ENCODE results near the gene ACTL10.

ACTL10 gene

DNA sequence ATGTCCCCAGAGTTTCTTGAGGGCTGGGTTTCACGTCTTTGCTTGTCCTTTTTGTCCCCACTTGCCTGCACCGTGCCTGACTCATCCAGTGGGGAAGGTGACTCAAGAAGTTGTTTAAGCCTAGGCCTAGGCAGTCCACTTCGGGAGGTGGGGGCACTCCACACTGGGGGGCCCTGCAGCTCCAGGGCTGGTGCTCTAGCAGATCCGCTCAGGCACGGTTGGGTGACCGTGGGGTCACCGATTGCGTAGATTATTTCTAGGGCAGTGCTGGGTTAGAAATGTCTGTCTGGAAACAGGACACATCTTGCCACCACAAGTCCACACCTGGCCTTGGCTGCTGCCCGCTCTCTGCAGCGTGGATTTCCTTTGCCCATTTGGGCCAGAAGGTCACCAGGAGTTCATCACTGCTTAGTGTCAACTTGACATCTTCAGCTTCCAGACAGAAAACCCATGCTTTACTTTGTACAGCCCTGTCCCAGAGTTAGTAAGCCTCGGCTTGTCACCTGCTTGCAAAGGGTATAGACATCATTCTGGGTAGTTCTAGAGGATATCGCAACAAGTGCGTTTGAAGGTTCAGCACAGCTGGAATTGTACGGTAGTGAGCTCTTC is 18.2 kb upstream of the ACTL10 start:
- no peak for DNase-seq (ENCODE audit: low read depth in 2 of 2)

DNA sequence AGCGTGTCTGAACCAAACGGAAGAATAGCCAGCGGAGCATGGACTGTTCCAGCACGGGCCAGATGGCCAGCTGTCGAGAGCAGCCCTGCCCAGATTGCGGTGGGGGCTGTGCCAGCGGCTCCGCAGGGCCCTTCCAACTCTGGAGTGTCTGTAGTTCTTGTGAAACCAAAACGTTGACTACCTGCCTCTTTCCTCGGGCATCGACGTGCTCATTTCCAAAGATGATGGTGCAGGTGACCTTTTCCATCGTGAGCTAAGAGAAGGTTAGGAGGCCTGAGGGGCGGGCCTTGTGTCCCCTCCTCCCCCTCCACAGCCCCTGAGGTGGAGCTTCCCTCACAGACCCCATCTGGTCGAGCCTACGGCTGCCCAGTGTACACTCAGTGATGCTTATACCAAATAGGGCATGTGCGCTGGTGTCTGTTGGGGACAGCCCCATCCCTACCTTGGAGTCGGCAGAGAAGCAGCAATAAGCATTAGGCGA is 17.5 kb upstream of the ACTL10 start:
- DNase-seq (ENCODE audit: low read depth in 2 of 2): no peak

DNA sequence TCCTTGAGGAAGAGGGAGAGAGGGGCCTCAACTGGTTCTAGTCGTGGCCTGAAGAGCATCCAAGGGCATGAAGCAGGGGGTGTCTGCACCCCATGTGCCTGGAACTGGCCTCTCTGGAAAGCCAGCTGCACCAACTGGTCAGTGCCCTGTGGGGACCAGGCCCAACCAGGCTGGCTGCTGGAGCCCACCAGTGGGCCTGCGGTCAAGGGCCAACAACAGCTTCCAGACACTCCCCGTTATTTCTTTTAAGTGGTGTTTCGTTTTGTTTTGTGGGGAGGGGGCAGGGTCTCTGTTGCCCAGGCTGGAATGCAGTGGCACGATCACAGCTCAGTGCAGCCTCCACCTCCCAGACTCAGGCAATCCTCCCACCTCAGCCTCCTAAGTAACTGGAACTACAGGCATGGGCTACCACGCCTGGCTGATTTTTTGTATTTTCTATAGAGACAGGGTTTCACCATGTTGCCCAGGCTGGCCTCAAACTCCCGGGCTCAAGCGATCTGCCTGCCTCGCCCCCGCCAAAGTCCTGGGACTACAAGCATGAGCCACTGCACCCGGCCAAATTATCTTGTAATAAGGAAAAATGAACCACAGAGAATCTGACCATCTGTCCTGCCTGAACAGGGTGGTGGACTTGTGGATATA is 16.5 kb upstream of the ACTL10 start:
- DNase-seq (ENCODE audit: low read depth in 2 of 2): no peak

DNA sequence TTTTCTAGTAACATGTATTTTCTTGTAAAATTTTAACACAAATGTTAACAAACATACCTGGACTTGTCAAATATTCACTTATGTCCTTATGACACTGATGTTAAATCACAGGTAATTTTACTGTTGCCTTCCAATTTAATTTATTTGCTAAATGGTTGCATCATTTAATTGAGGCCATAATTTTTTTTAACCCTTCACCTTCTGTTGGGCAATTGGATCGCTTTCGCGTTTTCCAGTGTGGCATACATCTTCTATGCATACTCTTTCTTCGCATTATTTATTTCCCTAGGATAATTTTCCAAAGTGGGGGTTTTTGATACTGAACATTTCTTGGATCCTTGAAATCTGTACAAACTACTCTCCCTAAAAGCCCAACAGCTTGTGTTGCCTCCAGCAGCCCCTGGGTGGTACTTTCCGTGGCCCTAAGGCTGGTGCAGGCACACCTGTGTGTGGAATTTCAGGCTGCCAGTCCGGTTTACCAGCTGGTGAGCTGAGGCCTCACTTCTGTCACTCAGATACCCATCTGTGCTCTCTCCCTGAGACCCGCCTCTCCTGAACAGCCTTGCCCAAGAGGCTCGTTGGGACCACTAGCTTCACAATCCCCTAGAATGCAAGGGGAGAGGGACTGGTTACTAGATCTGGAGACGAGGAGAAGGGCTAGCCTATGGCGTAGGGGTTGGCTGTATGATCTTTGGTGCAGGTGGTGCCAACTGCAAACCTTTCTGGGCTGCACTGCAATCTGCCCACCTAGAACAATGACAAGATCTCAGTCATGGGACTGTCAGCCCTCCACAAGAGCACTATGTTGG is 15.8 kb upstream of the ACTL10 start:
- no peak for DNase-seq (ENCODE audit: low read depth in 2 of 2)

DNA sequence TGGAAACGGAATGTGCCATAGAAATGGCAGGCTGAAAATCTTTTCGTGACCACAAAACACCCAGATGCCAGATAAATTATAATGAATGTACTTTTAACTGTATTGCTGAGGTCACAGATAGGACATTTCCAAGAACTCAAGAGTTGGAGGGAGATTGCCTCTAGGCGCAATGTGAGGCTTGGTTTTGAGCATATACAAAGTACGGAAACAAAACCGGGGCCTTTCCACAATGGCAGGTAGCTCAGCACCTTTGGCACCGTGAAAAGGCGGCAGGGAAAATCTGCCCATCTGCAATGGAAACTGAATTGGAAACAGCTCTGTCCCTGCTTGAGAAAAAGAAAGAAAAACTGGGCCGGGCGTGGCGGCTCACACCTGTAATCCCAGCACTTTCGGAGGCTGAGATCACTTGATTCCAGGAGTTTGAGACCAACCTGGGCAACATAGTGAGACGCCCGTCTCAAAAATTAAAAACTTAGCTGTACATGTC is 15.1 kb upstream of the ACTL10 start:
- no peak for DNase-seq (ENCODE audit: low read depth in 2 of 2)

DNA sequence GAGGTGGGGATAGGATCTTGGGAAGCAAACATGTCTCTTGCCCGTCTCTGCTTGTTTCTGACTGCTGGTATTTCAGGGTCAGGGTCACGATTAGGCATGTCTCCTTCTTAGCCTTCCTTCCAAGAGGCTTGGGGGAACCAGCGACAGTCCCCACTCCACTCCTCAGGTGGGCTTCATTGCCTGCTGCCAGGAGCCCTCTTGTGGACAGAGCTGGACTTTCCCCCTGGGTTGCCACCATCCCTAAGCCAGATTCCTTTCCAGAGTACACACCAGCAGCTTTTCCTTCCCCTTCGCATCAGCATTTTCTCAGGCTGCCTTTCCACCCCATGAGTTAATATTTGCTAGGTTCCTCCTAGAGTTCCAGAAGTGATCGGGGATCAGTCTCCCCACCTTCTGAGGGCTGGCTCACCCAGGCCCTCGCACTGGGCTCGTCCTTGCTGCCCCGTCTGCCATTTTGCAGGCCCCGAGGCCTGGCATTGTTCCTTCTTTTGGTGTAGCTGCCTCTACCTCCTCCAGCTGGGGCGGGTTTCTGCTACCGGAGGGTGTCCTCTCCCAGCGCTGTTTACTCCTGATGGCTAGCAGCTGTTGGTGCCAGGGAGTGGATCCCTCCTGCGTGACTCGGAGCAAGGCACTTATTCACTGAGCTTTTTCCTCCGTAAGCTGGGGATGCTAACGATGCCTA is 13.4 kb upstream of the ACTL10 start:
- no peak for DNase-seq (ENCODE audit: low read depth in 2 of 2)

DNA sequence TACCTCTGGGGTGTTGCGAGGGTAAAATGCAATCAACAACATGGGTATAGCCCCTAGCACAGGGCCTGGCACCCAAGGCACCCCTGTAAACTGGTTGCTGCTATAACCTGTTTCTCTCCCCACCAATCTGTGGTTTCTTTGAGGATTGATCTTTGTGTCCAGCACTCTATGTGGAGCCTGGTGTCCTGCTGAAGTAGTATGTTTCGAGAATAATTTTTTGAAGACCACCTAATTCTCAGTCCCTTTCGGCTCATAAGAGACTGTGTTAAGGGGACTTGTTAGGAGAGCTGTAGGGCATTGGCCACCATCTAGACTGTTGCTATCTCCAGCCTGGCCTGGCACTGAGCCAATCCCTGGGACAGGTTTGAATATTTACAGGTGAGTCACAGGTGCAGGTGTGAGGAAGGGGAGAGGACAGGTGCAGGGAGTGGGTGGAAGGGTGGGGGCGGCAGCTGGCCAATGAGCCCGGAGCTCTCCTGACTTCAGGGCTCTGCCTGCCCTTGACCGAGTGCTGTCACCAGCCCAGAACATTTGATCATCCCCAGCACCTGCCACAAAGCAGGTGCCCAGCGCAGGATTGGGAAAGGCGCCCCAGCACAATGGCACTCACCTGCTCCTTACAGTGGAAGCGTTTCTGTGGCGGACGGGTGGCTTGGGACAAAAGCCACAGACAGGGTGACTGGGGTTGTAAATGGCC is 12.7 kb upstream of the ACTL10 start:
- no peak for DNase-seq (ENCODE audit: low read depth in 2 of 2)

DNA sequence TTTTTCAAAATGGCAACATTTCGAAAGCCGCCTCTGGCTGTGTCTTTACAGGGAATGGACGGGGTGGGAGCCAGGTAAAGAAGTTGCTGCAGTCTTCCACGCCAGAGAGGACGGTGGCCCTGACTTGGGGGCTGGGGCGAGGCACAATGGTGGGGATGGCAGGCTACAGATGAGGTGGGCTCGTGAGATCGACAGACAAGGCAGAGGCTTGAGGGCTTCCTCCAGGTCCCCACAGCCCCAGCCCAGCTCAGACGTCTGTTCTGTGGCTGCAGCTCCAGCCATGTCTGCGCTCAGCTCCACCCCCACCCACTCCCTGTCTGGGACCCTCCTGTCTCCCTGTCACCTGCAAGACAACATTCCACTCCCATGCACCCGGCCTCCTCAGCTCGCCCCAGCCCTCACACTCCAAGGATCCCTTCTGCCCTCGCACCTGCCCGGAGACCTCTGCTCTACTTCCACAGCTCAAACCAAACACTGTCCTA is 12.0 kb upstream of the ACTL10 start:
- DNase-seq (ENCODE audit: low read depth in 2 of 2): no peak

DNA sequence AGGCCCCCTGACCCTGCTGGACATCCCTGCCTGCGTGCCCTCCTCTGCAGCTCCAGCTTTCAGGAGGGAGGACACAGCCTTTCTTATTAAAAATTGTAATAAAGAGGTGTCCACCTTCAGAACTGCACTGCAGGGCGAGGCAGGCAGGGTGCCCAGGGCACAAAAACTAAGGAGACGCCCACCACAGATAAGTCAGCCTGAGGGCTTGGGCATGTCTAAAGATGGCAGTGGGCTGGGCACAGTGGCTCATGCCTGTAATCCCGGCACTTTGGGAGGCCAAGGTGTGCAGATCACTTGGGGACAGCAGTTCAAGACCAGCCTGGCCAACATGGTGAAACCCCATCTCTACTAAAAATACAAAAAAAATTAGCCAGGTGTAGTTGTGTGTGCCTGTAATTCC is 11.6 kb upstream of the ACTL10 start:
- no peak for DNase-seq (ENCODE audit: low read depth in 2 of 2)

DNA sequence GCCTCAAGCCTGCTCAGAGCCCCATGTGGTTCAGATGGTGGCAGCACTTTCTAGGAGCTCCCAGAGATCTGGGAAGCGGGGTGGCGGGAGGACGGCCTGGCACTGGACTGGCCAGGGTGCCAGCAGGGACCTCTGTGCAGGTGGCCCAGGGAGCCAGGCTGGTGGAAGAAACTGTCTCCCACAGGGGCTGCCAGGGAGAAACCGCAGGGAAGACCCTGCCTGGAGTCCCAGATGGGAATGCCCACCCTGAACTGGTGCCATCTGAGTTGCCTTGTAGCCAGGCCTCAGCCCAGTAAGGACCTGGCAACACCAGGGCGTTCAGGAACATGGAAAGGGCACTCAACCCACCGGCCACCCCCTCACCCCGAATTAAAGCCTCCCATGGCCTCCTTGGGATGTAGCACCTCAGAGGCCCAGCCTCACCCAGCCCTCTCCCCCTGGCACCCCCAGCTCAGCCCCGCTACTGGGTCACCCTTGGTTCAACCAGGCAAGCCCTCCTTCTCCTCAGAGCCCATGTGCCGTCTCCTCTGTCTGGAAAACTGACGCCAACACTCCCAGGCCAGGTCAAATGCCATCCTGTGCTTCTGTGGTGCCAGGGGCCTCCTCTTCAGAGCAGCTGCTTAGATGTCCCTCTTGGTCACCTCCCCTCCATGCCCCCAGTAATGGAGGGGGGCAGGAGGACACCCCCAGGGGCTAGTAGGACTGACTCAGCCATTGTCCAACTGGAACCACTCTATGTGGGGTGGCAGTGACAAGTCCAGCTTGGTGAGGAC is 10.5 kb upstream of the ACTL10 start:
- no peak for DNase-seq (ENCODE audit: low read depth in 2 of 2)

DNA sequence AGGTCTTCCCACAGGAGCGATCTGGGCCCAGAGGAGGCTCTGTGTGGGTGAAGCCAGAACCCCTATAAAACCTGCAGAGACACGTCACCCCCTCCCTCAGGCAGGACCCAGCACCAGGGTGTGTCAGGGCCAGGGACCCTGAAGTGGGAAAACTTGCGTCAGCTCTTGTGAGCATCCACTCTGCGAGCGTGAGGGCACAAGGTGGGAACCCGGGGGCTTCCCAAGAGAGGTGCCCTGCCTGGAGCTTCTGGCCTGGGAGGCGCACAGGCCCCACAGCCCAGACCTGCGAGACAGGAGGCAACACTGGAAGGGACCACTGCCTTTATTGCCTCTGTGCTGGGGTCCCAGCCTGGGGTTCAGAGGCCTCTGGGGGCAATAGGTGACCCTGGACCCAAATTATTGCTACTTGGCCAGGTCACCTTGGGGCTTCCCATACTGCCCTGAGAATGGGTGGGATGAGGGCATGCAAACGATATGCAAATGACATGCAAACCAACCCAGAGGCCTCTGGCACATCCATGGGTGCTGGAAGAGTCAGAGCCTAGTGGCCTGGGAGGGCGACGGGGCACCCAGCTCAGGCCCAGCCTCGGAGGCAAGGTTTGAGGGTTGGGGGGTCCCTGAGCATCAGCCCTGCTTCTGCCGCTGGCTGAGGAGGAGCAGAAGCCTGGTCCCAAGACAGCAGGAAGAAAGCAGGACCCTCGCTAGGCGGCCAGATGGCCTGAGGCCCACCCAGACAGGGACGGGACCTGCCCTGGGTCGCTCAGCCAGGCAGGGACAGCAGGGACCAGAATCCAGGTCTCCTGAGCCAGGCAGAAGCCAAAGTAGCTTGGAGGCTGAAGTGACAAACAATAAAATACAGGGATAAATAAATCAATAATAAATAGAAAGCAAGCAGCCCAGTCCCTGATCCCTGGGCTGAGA is 9.7 kb upstream of the ACTL10 start:
- no peak for DNase-seq (ENCODE audit: low read depth in 2 of 2)

DNA sequence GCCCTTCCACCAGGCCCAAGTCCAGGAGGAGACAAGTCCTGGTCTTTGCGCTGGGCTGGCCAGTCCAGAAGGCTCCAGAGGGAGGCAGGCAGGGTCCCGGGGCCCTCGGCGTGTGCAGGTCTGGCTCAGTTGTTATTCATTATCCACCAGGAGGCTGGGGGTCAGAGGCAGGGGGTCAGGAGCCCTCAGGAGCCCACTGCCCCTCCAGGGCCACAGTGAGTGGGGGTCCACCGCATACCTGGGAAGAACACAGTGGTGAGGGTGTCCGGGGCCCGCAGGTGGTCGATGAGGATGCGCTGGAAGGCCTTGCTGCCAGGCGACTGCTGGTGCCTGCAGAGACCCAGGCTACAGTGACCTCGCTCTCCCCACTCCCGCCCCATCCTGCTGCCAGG is 9.0 kb upstream of the ACTL10 start:
- DNase-seq (ENCODE audit: low read depth in 2 of 2): no peak

DNA sequence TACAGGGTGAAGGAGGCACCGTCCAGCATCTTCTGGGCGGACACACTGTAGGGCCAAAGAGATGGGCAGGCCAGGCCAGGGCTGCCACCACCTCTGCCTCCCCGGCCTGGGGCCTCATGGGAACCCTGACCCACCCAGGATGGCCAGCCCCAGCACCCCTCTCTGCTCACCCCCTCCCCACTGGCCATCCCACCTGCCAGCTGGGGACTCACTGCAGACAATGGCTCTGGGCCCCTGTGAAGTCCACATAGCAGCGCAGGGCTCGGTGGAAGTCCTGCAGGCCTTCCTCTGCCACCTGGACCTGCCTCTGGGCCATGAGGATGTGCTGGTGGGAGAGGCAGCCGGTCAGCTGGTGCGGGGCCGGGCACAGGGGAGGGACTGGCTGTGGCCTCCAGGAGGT is 8.2 kb upstream of the ACTL10 start:
- no peak for DNase-seq (ENCODE audit: low read depth in 2 of 2)

DNA sequence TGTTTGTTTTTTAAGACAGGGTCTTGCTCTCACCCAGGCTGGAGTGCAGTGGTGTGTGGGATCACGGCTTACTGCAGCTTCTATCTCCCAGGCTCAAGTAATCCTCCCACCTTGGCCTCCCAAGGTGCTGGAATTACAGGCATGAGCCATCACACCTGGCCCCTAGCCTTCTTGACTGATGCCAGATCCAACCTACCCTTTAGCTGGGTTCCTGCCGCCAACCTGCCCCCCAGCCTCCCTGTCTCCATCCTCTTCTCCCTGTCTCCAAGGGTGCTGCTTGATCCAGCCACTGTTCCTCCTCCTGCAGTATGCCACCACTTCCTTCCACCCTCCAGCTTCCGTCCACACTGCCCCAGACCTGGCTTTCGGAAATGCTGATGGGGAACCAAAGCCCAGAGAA is 7.8 kb upstream of the ACTL10 start:
- no peak for DNase-seq (ENCODE audit: low read depth in 2 of 2)

DNA sequence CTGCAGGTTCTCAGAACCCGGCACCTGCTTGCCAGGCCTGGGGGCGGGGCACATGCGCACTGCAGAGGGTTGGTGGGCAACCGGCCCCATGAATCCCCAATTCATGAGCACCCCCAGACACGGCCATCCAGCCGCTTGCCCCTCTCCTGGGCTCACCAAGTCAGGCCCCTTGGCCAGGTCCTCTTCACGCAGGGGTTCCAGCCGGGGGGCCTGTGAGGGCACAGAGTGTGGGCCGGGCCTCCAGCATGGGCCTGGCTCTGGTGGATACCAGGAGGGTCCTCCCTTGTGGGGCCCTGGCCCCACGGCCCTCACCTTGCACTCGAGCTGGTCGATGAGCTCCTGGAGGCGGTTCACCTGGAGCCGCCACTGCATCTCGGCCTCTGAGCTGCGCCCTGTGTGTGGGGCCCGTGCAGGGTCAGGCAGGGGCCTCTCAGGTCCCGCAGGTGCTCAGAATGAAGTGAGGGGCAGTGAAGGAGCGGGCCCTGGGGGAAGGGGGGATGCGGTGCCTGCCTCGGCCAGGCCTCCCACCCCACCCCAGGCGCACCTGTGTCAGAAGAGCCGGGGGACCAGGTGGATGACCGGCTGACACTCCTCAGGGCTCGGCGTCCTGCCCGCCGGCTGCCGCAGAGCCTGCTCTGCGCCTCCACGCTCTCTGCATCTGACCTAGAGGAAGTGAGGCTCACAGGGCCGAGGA is 7.3 kb upstream of the ACTL10 start:
- no peak for DNase-seq (ENCODE audit: low read depth in 2 of 2)

DNA sequence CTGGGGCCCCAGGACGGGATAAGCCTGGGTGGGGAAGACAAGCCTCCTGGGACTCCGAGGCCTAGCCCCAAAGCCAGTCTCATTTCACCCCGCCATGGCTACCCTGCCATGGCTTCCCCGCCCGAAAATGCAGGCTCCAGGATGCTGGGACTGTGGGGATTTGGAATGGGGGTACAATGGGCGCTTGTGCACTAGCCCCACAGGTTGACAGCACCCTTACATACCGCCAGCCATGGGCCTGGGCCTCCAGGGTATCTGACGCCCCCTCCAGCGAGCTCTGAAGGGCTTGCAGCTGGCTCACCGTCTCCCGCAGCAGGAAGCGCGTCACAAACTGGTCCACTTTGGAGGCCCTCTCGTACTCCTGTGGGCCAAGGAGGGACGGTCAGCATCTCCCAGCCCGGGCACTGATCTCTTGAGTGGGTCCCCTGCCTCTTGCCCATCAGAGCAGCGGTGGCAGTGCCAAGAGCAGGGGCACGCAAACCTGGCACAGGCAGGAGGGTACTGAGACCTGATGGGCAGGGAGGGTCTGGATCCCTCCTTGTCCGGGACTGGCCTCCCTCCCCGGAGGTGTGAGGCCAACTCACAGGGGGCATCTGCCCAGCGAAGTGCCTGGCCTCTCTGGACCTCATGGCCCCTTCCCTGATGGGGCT is 6.6 kb upstream of the ACTL10 start:
- DNase-seq (ENCODE audit: low read depth in 2 of 2): no peak

DNA sequence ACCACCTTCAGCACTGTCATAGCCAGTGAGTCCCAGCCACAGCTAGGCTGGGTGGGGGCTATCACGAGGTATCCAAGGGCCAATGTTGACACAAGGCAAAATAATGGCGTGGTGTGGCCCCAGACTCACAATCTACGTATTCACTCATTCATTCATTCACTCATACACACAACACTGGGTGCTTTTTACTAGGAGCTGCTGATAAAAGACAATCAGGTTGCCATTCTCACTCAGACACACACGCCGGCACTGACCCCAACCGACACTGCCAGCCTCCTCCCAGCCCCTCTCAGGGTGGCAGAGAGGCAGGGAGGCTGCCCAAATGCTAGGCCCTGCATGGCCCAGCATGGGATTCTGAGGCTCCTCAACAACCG is 6.1 kb upstream of the ACTL10 start:
- no peak for DNase-seq (ENCODE audit: low read depth in 2 of 2)

DNA sequence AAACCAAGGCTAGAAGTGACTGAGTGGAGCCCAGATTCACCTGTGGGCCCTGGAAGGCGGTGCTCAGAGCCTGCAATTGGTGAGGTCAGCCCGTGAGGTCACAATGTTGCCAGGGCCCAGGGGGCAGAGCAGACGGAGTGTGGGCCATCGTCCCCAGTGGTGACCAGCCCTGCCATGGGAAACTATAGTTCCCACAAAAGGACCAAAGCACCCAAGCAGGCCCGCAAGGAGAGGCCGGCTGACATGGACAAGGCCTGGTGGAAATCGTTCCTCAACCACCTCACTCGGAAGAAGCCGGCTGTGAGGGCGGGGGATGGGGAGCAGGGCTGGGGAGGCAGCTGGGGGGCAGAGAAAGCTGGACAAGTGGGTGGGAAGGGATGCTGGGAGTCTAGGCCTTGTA is 4.6 kb upstream of the ACTL10 start, which contains the start of gene C20orf144:
C20orf144 (plus strand) TSS at position 156 of the 400 bp plus-strand sequence; CDS start at position 175, 19 bp downstream.
- no peak for DNase-seq (ENCODE audit: low read depth in 2 of 2)
